Fibroblast of skin of scalp (primary cell): ENCODE results near the gene SCAPER.
A peak's percentile ranks its signal among the peaks of the same experiment; 100 is the strongest.
"Not testable (repeated sequence)": the region's sequence is repeated elsewhere in the genome, so short reads cannot be mapped to it uniquely, and the experiment has no call there.

Experiments
- DNase-seq: peaks from one replicate; pipeline ENCODE4 v3.0.0-alpha.2; 2013

Gene SCAPER

GRCh38 chr15:76337059-76337695 lies 568.0 kb downstream of the SCAPER start:
- DNase-seq: peak; percentile 20

GRCh38 chr15:76336254-76337058 lies 568.7 kb downstream of the SCAPER start, which contains the start of gene ISL2:
ISL2 (plus strand) TSS chr15:76336773; CDS start chr15:76336884, 111 bp downstream.
- DNase-seq: peak; percentile 92

- no peak for DNase-seq
These were observed 569.6 kb downstream of the SCAPER start for GRCh38 chr15:76335307-76336253.

GRCh38 chr15:76334438-76335306 lies 570.5 kb downstream of the SCAPER start:
- DNase-seq: no peak

- DNase-seq: no peak
These were observed 571.3 kb downstream of the SCAPER start for GRCh38 chr15:76333720-76334437.

GRCh38 chr15:76333309-76333708 lies 571.8 kb downstream of the SCAPER start:
- no peak for DNase-seq

GRCh38 chr15:76332796-76333195 lies 572.3 kb downstream of the SCAPER start:
- no peak for DNase-seq

GRCh38 chr15:76330080-76330680 lies 575.0 kb downstream of the SCAPER start:
- peak; percentile 57 for DNase-seq

GRCh38 chr15:76328958-76329357 lies 576.2 kb downstream of the SCAPER start:
- DNase-seq: no peak

GRCh38 chr15:76328106-76328696 lies 576.9 kb downstream of the SCAPER start:
- no peak for DNase-seq

- DNase-seq: peak; percentile 44
These were observed 577.7 kb downstream of the SCAPER start for GRCh38 chr15:76327191-76328105.

GRCh38 chr15:76325704-76326103 lies 579.4 kb downstream of the SCAPER start:
- no peak for DNase-seq

- no peak for DNase-seq
These were observed 581.1 kb downstream of the SCAPER start for GRCh38 chr15:76324066-76324465.

- no peak for DNase-seq
These were observed 583.5 kb downstream of the SCAPER start for GRCh38 chr15:76321602-76322001.

- DNase-seq: no peak
These were observed 584.0 kb downstream of the SCAPER start for GRCh38 chr15:76321171-76321570.

- DNase-seq: no peak
These were observed 585.1 kb downstream of the SCAPER start for GRCh38 chr15:76320012-76320411.

GRCh38 chr15:76313731-76314130 lies 591.4 kb downstream of the SCAPER start:
- DNase-seq: no peak

GRCh38 chr15:76313175-76313567 lies 592.0 kb downstream of the SCAPER start:
- DNase-seq: not testable (repeated sequence)

GRCh38 chr15:76312540-76313174 lies 592.5 kb downstream of the SCAPER start:
- DNase-seq: peak; percentile 22
